ENCODE measurements around the gene C1orf35.

DNA sequence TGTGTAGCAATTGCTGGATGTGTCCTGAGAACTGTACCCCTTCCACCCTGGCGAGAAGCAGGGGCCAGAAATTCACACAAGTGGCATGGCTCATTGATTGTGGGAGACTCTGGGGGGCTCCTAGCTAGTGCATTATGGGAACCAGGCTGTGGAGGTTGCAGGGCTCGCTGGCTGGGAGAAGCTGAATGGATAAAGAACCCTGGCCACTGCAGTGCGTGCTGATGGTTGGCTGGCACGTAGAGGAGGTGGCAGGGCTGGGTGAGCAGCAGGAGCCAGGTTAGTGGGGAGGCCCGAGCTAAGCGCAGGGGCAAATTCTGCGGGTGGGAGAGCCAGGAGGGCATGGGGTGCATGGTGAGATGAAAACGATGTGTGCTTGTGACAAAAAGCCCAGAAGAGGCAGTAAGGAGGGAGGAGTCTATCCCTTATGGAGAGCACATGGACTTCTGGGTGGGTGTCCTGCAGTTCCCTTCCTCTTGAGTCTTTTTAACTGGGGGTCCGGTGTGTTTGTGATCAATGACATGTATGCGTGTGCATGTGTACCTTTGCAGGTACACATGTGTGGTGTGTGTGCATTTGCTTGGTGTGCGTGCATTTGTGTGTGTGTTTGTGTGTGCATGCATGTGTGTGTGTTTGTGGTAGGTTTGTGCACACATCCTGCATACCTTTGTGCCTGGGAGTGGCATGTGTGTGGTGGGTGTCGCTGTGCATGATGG is 40.5 kb upstream of the C1orf35 start:
- TF ChIP-seq, protein P1, sequence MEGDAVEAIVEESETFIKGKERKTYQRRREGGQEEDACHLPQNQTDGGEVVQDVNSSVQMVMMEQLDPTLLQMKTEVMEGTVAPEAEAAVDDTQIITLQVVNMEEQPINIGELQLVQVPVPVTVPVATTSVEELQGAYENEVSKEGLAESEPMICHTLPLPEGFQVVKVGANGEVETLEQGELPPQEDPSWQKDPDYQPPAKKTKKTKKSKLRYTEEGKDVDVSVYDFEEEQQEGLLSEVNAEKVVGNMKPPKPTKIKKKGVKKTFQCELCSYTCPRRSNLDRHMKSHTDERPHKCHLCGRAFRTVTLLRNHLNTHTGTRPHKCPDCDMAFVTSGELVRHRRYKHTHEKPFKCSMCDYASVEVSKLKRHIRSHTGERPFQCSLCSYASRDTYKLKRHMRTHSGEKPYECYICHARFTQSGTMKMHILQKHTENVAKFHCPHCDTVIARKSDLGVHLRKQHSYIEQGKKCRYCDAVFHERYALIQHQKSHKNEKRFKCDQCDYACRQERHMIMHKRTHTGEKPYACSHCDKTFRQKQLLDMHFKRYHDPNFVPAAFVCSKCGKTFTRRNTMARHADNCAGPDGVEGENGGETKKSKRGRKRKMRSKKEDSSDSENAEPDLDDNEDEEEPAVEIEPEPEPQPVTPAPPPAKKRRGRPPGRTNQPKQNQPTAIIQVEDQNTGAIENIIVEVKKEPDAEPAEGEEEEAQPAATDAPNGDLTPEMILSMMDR (IDR thresholded peaks at IDR 0.05), result no peak
- TF ChIP-seq EP300 (IDR thresholded peaks at IDR 0.05), result no peak
